Bronchial epithelial cell (primary cell): ENCODE measurements around the gene FOXJ2. TPM values are rescaled to one million over a fixed set of nuclear protein-coding genes. Genes with fewer than 3 reads are reported as not detected.
"Not testable (repeated sequence)": the region's sequence is repeated elsewhere in the genome, so short reads cannot be mapped to it uniquely, and the experiment has no call there.

Experiments
- DNase-seq: peaks from one replicate; pipeline ENCODE4 v3.0.0-alpha.2; 2010; ENCODE audit warnings: low read depth
- FAIRE-seq: peaks from 2 replicates; lab custom pipeline; 2011; peaks lifted over from hg19 to GRCh38; lab: Jason Lieb, UNC
- H3K27me3 ChIP-seq: 2 replicates; pipeline ENCODE4 v1.5.1; 2011; ENCODE audit warnings: low read length; ENCODE audit not compliant: control insufficient read depth, insufficient read depth
- H3K36me3 ChIP-seq: 2 replicates; pipeline ENCODE4 v1.5.1; 2011; ENCODE audit warnings: low read length; ENCODE audit not compliant: control insufficient read depth, insufficient read depth
- H3K4me3 ChIP-seq: 2 replicates; pipeline ENCODE4 v1.5.1; 2011; ENCODE audit warnings: mild to moderate bottlenecking, low read depth, low read length, control low read depth
- total RNA-seq: library from RNA; depleted of rRNA; stranded (reverse); fragments of >200 nt; gene quantifications from 2 replicates; pipeline ENCODE4 v1.2.1, GENCODE V29; 2014
- TF ChIP-seq, protein P1 (sequence below): IDR thresholded peaks from 2 replicates; pipeline ENCODE4 v1.5.1; 2011; ENCODE audit warnings: mild to moderate bottlenecking, moderate library complexity, low read length, control low read depth, inconsistent platforms; ENCODE audit not compliant: insufficient read depth, severe bottlenecking

The FOXJ2 gene
- total RNA-seq, 1 donor from 2014 or later, result 3.4 TPM

- FAIRE-seq, result no peak
- TF ChIP-seq, protein P1, sequence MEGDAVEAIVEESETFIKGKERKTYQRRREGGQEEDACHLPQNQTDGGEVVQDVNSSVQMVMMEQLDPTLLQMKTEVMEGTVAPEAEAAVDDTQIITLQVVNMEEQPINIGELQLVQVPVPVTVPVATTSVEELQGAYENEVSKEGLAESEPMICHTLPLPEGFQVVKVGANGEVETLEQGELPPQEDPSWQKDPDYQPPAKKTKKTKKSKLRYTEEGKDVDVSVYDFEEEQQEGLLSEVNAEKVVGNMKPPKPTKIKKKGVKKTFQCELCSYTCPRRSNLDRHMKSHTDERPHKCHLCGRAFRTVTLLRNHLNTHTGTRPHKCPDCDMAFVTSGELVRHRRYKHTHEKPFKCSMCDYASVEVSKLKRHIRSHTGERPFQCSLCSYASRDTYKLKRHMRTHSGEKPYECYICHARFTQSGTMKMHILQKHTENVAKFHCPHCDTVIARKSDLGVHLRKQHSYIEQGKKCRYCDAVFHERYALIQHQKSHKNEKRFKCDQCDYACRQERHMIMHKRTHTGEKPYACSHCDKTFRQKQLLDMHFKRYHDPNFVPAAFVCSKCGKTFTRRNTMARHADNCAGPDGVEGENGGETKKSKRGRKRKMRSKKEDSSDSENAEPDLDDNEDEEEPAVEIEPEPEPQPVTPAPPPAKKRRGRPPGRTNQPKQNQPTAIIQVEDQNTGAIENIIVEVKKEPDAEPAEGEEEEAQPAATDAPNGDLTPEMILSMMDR, result no peak
These were observed 44.7 kb downstream of the FOXJ2 start for GRCh38 chr12:8077207-8077606.

DNA sequence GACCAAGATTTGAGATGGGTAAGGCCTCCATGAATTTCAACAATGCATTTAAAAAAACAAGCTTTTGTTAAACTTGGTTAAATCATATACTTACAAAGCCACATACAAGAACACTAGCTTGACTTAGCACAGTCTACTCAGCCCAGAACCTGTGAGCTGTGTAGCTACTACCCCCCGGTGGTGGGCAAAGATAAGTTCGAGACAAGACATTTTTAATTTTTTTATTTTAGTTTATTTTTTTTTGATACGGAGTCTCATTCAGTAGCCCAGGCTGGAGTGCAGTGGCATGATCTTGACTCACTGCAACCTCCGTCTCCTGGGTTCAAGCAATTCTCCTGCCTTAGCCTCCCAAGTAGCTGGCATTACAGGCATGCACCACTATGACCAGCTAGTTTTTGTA is 45.9 kb downstream of the FOXJ2 start:
- FAIRE-seq (no peak), DNase-seq (peak; percentile 28)
- TF ChIP-seq, protein P1, result no peak
- Histone ChIP-seq H3K27me3 (no peaks in the 10 kb centered on the region), H3K4me3 (no peak overlapping the region), H3K36me3 (no peaks in the 10 kb centered on the region)

More at GRCh38 chr12:8077207-8077606, 44.7 kb downstream of the FOXJ2 start:
- Histone ChIP-seq H3K4me3 (no peak overlapping the region), H3K27me3 (no peaks in the 10 kb centered on the region), H3K36me3 (no peaks in the 10 kb centered on the region)
- peak; percentile 86 for DNase-seq

GRCh38 chr12:8078916-8079315 is 46.4 kb downstream of the FOXJ2 start:
- Histone ChIP-seq H3K36me3 (no peaks in the 10 kb centered on the region), H3K27me3 (no peaks in the 10 kb centered on the region), H3K4me3 (no peak overlapping the region)
- TF ChIP-seq, protein P1, result no peak
- FAIRE-seq (no peak), DNase-seq (no peak)

DNA sequence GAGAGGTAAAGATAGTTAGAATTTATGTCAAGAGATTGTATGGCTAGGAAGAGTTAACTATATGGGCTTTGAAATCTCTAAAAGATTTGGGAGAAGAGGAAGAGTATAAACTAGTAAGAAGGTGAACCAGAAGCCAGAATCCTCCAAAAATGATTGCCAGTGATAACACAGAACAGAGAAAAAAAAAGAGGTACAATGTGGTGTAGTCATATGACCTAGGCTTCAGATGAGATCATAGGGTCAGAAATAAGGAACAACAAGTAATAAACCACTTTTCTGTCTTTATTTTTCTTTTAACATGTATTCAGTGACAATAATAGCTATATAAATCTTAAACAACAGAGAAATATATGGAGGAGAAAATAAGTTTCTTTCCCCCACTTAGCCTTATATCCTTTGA is 47.6 kb downstream of the FOXJ2 start:
- DNase-seq (no peak), FAIRE-seq (no peak)
- Histone ChIP-seq H3K27me3 (no peaks in the 10 kb centered on the region), H3K36me3 (no peaks in the 10 kb centered on the region), H3K4me3 (no peak overlapping the region)
- TF ChIP-seq, protein P1, result no peak

DNA sequence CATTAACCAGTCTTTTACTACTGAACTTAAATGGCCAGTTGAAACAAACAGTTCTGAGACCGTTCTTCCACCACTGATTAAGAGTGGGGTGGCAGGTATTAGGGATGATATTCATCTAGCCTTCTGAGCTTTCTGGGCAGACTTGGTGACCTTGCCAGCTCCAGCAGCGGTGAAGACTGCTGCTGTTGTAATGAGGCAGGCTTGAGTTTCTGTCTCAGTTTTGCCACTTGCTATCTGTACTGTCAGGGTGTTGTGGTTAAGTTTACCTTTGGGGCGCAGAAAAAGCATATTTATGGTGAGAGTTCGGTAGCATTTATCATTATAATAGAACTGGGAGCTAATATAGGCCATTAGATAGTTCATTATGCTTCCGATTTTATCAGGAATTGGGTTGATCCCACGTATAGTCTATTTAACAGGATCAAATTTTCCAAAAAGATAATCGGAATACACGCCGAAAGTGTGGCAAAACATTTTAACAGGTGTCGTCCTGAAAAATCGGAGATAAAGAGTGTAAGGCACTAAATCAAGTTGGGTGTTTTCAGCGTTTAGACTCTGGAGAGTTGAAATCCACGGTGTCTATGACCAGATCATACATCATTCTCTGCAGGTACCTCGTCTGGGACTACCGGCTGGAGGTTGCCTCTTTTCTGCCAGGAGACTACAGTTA is 48.9 kb downstream of the FOXJ2 start:
- Histone ChIP-seq H3K36me3 (no peaks in the 10 kb centered on the region), H3K27me3 (no peaks in the 10 kb centered on the region), H3K4me3 (peak overlapping the region; percentile 62)
- TF ChIP-seq, protein P1, result no peak
- FAIRE-seq (no peak), DNase-seq (no peak)

GRCh38 chr12:8082808-8083100 is 50.2 kb downstream of the FOXJ2 start:
- FAIRE-seq (no peak), DNase-seq (no peak)
- H3K36me3 ChIP-seq, result no peaks in the 10 kb centered on the region
- TF ChIP-seq, protein P1, result no peak
- H3K4me3 ChIP-seq, result peak overlapping the region; percentile 62
- no peaks in the 10 kb centered on the region for H3K27me3 ChIP-seq

DNA sequence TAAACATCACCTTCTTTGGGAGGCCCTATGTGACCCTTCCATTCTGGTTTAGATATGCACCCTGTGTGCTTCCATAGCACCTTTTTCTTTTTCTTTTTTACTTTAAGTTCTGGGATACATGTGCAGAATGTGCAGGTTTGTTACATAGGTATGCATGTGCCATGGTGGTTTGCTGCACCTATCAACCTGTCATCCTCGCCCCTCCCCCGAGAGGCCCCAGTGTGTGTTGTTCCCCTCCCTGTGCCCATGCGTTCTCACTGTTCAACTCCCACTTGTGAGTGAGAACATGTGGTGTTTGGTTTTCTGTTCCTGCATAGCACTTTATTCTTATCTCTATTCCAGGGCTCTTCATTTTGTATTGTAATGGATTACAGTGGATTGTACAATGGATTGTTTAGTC is 51.8 kb downstream of the FOXJ2 start:
- H3K4me3 ChIP-seq, FAIRE-seq, DNase-seq, H3K27me3 ChIP-seq, H3K36me3 ChIP-seq: not testable (repeated sequence)
